NOMO-1 (cell line): ENCODE results near the gene CASQ2.

Experiments used
- DNase-seq, 2 experiments: peaks; one replicate each; lab custom pipeline; 2025; ENCODE audit not compliant: unreplicated experiment in 2 of 2; lab: John Stamatoyannopoulos, UW

The CASQ2 gene

DNA sequence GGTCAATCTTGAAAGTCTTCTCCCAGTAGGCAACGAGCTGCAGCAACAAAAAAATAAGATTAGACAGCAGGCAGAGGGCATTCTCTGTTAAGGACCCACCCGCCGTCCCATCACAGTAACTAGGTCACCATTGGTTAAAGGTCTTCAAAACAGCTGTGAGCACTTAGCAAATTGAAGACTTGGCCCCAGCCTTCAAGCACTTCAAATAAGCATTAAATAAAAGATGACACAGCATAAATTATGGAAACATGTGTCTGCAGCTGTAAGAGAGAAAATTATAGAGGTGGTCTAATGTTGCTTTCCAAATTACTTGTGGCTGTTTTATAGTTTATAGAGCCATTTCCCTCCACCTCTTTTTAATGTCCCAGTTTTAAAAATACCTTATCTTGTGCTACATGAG lies 65.6 kb downstream of the CASQ2 start:
- DNase-seq = no peak

DNA sequence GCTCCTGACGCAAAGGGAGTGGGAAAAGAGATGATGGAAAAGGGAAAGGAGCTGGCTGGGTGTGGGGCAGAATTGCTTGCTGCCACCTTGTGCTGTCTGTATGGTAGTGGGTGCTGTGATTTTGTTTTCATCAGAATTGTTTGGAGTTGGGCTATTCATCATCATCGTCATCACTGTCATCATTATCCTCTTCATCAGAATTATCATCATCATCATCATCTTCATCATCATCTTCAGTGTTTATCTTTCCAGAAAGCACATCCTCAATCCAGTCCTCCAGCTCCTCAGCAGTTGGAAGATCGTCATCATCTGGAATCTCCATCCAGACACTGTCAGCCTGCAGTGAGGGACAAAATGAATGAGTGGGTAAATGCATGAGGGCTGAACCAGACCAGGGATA lies 67.4 kb downstream of the CASQ2 start:
- no peak for DNase-seq

DNA sequence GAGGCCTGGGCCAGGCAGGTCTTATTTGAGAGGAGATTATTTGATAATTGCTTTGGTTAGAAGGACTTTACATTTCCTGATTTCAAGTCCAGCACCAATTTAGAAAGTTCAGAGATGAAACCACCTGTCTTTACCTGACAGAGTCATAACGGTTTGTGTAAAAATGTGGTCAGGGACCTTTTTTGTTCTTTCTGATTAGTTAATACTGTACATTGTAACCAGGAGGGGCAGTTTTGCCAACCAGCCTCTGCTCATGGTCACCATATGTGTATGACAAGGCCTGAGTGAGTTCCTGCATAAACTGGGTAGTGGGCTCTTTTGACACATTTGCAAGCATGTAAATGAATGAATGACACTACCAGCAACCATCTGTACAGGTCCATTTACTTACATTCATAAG lies 70.9 kb downstream of the CASQ2 start:
- no peak for DNase-seq

DNA sequence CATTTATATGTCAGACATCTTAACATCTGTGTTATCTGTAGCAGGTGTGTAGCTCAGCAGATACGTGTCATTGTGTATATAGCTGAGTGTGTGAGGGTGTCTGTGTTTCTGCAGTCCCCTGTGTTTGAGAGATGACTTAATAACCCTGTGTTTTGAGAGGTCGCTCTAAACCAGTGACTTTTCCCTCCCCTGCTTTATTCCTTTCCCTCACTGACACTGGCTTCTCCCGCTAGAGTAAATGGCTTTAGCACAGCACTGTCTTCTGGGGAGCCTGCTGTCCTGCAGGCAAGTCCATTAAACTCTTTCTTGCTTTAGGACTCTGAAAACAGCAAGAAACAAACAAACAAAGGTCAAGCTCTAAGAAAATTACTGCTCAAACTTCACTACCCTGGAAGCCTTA lies 73.7 kb downstream of the CASQ2 start:
- DNase-seq = no peak

- DNase-seq = no peak
Observed at GRCh38 chr1:115692224-115692623, 76.3 kb downstream of the CASQ2 start.

DNA sequence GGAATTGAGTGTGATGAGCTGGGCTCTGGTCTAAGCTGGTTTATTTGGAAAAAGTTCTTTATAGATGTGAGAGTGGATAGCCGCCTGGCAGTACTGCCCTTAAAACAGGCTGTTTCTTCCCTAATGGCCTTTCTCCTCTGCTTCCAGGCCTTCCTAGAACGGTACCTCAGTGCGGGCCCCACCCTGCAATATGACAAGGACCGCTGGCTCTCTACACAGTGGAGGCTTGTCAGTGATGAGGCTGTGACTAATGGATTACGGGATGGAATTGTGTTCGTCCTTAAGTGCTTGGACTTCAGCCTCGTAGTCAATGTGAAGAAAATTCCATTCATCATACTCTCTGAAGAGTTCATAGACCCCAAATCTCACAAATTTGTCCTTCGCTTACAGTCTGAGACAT lies 77.5 kb downstream of the CASQ2 start:
- DNase-seq = no peak

GRCh38 chr1:115687744-115688143 lies 80.8 kb downstream of the CASQ2 start:
- DNase-seq = no peak

DNA sequence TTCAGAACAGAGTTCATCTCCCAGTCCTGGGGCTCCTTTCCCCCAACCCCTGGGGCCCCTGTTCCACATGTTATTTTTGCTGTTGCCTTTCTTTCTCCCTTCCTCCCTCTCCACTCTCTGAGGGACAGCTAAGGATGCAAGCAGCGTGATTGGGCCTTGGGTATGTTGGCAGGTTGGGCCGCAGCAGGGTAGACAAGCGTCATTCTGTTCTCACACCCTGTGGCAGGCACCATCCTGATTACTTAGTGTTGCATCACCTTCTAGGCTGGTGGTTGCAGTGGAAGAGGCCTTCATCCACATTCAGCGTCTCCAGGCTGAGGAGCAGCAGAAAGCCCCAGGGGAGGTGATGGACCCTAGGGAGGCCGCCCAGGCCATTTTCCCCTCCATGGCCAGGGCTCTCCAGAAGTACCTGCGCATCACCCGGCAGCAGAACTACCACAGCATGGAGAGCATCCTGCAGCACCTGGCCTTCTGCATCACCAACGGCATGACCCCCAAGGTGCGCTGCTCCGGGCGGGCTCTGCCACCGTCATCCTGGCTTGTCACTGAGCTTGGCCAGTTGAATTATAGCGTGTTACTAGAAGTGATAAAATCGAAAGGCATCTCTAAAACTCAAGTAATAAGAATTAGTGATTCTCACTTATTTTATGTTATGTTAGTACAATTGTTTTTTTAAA lies 83.3 kb downstream of the CASQ2 start:
- DNase-seq = no peak

DNA sequence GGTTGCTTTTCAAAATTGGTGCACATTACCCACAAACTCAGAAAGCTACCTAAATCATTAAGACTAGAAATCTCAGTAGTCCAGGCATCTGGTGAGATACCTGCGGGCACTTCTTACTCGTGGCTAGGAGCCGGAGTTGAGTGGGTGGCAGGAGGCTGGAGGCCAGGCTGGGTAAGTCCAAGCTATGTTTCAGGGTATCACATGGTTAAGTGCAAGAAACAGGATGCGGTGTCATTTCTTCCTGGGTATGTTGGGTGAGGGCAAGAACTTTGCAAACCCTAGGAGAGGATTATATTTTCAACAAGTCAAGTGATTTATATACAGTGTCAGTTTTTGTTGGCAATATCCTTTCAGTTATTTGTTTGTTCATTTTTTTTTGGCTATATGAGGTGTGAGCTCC lies 85.7 kb downstream of the CASQ2 start:
- DNase-seq = no peak

- no peak for DNase-seq
Observed at GRCh38 chr1:115680730-115681111, 87.8 kb downstream of the CASQ2 start.

- DNase-seq = no peak
Observed at GRCh38 chr1:115679141-115679611, 89.3 kb downstream of the CASQ2 start.

DNA sequence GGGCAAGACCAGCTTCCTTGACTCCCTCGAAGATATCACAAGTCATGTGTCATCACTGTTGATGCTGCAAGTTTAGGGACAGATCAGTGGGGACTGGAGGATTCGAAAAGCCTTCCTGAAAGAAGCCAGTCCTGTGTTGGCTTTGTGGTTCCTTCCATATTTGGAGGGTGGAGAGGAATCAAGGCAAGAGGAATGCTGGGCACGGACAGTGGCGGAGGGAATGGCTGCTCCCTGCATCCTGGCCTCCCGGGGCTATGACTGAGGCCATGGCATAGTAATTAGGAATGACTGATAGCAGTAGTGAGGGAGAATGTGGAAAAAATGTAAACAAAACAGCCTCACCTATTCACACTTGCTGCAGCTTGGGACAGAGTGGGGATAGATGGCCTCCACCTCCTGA lies 90.4 kb downstream of the CASQ2 start:
- DNase-seq = no peak

DNA sequence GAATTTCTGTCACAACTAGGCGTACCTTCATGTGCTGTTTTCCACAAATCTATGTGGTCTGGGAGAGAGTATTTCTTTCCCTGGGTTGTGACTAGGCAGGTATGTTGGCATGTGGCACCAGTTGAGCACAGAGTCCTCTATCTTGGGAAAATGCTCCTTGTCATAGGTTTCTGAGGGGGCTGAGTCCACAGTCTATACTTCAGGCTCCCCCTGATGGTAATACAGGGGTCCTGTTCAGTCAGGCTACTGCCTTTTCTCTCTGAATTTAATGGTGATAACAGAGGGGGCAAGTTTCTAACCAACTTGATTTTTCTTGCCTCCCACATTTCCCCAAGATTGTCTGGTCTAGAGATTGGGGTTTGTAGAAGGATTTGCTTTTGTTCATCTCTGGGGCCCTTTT lies 90.9 kb downstream of the CASQ2 start:
- DNase-seq = no peak

GRCh38 chr1:115677182-115677555 lies 91.3 kb downstream of the CASQ2 start:
- no peak for DNase-seq

- DNase-seq = no peak
Observed at GRCh38 chr1:115676498-115677181, 91.9 kb downstream of the CASQ2 start.

- DNase-seq = no peak
Observed at GRCh38 chr1:115672224-115673009, 96.1 kb downstream of the CASQ2 start.

DNA sequence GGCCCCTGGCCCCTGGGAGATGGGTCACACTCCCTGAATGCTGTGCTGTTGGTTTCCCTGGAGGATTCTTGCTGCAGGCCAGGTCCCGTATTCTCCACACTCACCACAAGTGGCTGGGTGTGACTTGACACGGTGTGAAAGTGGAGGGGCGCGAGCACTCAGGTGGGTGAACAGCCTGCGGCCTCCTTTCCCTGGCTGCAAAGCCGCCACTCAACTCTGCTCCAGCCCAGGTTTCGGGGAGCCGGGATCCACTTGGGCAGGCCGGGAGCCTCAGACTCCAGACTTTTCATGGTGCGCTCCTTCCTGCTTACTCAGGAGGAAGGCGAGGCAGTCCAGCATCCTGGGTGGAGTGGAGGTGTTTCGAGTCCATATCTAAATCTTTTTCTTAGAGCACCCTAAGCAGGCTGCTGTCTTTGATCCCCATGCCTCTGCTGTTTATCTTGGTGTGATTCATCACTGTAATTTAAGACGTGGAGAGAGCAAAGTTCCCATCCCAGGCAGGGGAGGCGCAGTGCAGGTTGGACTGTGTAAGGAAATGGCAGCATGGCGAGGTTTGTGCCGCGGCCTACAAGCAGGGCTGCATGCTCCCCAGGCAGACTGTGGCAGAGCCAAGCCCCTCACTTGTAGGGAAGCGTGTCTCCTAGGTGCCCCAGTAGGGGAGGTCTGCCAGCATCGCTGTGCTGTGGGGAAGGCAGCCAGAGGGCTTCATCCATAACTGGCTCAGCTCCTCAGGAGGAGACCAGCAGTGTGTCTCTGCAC lies 97.2 kb downstream of the CASQ2 start:
- DNase-seq = no peak

DNA sequence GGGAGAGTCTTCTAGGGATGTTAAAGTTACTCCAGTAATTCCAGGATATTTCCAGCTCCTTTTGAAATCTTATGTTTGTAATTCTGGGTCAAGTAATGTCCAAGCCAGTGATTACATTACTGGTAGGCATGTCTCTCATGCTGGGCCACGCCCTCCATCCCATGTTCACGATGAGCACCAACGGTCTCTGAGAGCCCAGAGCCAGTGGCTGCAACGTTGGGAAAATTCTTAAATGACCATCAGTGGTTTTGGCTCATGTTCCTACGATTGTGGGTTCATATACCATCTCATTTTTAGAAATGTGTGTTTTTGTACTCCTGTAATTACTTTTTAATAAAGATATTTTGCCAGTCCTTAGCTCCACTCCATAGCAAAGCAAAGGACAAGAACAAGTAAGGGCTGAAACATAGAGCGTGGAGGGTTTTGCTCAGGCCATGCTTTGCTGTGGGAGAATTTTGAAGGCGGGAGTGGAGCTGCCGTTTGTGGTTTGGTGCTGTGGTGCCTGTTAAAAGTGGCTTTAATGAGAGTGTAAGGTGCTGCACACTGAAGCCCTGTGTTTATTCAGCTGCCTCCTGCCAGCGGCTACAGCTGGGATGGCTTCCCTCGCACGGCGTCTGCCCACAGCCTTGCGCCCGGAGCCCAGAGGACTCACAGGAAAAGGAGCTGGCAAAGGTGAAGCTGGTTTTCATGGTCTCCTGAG lies 97.9 kb downstream of the CASQ2 start:
- DNase-seq = no peak

DNA sequence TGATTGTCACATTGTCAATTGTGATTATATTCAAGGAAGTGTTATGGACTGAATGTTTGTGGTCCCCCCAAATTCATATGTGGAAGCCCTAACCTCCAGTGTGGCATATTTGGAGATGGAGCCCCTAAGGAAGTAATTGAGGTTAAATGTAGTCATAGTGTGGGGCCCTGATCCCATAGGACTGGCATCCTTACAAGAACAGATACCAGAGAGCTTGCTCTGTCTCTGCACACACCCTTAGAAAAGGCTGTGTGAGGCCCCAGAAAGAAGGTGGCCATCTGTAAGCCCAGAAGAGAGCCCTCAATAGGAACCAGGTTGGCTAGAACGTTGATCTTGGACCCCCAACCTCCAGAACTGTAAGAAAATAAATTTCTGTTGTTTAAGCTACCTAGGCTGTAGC lies 98.6 kb downstream of the CASQ2 start:
- DNase-seq = no peak

- no peak for DNase-seq
Observed at GRCh38 chr1:115669002-115669673, 99.4 kb downstream of the CASQ2 start.
